Measurements from ENCODE around the gene PAOX. TPM values are rescaled to one million over a fixed set of nuclear protein-coding genes. Genes with fewer than 3 reads are reported as not detected.

PAOX gene
- total and polyA plus RNA-seq, 2 of the 4 experiments (the other 2 are of a cell fraction) = 3.8 to 4.5 TPM

DNA sequence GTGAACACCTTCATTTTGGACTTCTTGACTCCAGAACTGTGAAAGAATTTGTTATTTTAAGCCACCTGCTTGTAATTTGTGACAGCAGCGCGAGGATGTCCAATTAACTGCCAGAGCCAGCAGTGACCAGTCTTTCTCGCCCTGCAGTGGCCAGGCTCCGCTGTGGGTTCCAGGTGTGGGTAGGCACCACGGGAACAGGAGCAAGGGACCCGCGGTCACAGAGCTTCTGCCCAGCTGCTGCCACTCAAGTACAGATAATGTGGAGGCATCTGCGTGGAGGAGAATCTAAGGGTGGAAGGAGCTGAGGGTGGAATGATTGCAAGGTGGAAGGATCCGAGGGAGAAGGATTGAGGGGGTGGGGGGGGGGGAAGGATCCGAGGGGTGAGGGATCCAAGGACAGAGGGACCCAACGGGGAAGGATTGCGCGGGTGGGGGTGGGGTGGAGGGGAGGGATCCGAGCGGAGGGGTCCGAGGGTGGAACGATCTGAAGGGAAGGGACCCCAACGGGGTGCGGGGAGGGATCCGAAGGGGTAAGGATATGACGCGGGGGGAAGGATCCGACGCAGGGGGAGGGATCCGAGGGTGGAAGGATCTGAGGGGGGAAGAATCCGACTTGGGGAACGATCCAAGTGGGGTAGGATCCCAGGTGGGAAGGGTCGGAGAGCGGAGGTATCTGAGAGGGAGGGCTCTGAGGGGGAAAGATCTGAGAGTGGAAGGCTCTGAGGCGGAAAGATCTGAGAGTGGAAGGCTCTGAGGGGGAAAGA lies 45.9 kb upstream of the PAOX start:
- no peak overlapping the region for H3K56ac ChIP-seq (ENCODE audit: extremely low read depth, insufficient read depth, low read length)
- no peak overlapping the region for H3K23ac ChIP-seq (ENCODE audit: low read depth, low read length)
- H2BK120ac ChIP-seq (ENCODE audit: low read depth, low read length) = no peak overlapping the region
- no peak overlapping the region for H3K9ac ChIP-seq (ENCODE audit: low read depth, low read length)
- H3K4ac ChIP-seq (ENCODE audit: low read depth, low read length) = no peak overlapping the region
- no peaks in the 10 kb centered on the region for H3K79me1 ChIP-seq (ENCODE audit: low read depth in 1 of 2, low read length in 2 of 2)
- in situ Hi-C loops (cut with MboI; ENCODE audit: low sequenced_read_pairs) (no loop called here), intact Hi-C loops (cut with micrococcal nuclease) (no loop called here), dilution Hi-C loops (cut with HindIII; ENCODE audit: low sequenced_read_pairs, unreplicated experiment) (no loop called here)
- H3K27ac ChIP-seq (ENCODE audit: insufficient read depth, low read length) = no peak overlapping the region
- no peak overlapping the region for H2AFZ ChIP-seq (replicated peaks; ENCODE audit: low read length, poor library complexity)
- ChIA-PET POLR2A (ENCODE audit: unreplicated experiment) (no interaction called here), CTCF (no interaction called here)
- H2BK5ac ChIP-seq (ENCODE audit: low read depth, low read length, poor library complexity, severe bottlenecking) = no peak overlapping the region
- ATAC-seq (ENCODE audit: low read depth) (no peak), DNase-seq (no peak)
- H4K8ac ChIP-seq (ENCODE audit: low read depth in 2 of 2, low read length in 2 of 2) = no peak overlapping the region
- H3K9me3 ChIP-seq (ENCODE audit: control insufficient read depth, insufficient read depth, low read length) = no peaks in the 10 kb centered on the region; the same call in 1 of the 2 replicates
- H3K4me2 ChIP-seq (ENCODE audit: low read depth, low read length) = no peak overlapping the region
- no peaks in the 10 kb centered on the region for H3K36me3 ChIP-seq (ENCODE audit: control insufficient read depth, insufficient read depth, low read length)
- peaks cover 11% of the 10 kb centered on the region; the same call in 1 of the 2 replicates for H3K4me1 ChIP-seq (ENCODE audit: control insufficient read depth, insufficient read depth, low read length)
- no peak overlapping the region for H2BK15ac ChIP-seq (ENCODE audit: low read depth, low read length)
- no peak overlapping the region for H3K14ac ChIP-seq (replicated peaks; ENCODE audit: low read depth, low read length)
- H2BK20ac ChIP-seq (ENCODE audit: low read depth, low read length) = no peak overlapping the region
- H3K27me3 ChIP-seq (ENCODE audit: control insufficient read depth, insufficient read depth, low read length) = peaks cover 50% of the 10 kb centered on the region
- H2AK5ac ChIP-seq (ENCODE audit: low read depth, low read length) = no peak overlapping the region
- 79% methylated on average over 13 of the region's 30 CpGs; no CpG with 5 or more reads in 1 of the 2 experiments for WGBS, 2 experiments (ENCODE audit: extremely low coverage in 2 of 2, insufficient read length in 1 of 2)
- no peak overlapping the region for H3K4me3 ChIP-seq (ENCODE audit: insufficient read depth, low read depth, low read length)
- 0 out of 2 replicates have a peak, but pooled peaks cover under 1% of the 10 kb centered on the region for H3K9me1 ChIP-seq (ENCODE audit: insufficient read depth, low read length)
- no peak overlapping the region for H4K5ac ChIP-seq (ENCODE audit: low read depth, low read length)
- H3K18ac ChIP-seq (ENCODE audit: low read depth, low read length) = no peak overlapping the region
- TF ChIP-seq POLR2A (IDR thresholded peaks at IDR 0.05; ENCODE audit: low read depth, low read length) (no peak), MAZ (IDR thresholded peaks at IDR 0.05; ENCODE audit: borderline replicate concordance, low read depth, low read length) (no peak), MAFK (IDR thresholded peaks at IDR 0.05; ENCODE audit: low read depth, low read length) (no peak), RCOR1 (IDR thresholded peaks at IDR 0.05; ENCODE audit: insufficient replicate concordance, low read length) (no peak), BHLHE40 (IDR thresholded peaks at IDR 0.05; ENCODE audit: low read depth, low read length) (no peak), FOS (IDR thresholded peaks at IDR 0.05; ENCODE audit: low read depth, low read length) (no peak), MXI1 (IDR thresholded peaks at IDR 0.05; ENCODE audit: borderline replicate concordance, low read depth, low read length) (no peak), RAD21 (IDR thresholded peaks at IDR 0.05; ENCODE audit: low read length) (no peak), SMC3 (IDR thresholded peaks at IDR 0.05; ENCODE audit: low read depth, low read length) (no peak), CEBPB (IDR thresholded peaks at IDR 0.05; ENCODE audit: low read depth, low read length) (no peak), NFE2L2 (IDR thresholded peaks at IDR 0.05; ENCODE audit: low read depth, low read length) (no peak), RFX5 (IDR thresholded peaks at IDR 0.05; ENCODE audit: low read depth, low read length) (no peak), CHD1 (IDR thresholded peaks at IDR 0.05; ENCODE audit: low read depth, low read length) (no peak)
- TF ChIP-seq, protein P1, sequence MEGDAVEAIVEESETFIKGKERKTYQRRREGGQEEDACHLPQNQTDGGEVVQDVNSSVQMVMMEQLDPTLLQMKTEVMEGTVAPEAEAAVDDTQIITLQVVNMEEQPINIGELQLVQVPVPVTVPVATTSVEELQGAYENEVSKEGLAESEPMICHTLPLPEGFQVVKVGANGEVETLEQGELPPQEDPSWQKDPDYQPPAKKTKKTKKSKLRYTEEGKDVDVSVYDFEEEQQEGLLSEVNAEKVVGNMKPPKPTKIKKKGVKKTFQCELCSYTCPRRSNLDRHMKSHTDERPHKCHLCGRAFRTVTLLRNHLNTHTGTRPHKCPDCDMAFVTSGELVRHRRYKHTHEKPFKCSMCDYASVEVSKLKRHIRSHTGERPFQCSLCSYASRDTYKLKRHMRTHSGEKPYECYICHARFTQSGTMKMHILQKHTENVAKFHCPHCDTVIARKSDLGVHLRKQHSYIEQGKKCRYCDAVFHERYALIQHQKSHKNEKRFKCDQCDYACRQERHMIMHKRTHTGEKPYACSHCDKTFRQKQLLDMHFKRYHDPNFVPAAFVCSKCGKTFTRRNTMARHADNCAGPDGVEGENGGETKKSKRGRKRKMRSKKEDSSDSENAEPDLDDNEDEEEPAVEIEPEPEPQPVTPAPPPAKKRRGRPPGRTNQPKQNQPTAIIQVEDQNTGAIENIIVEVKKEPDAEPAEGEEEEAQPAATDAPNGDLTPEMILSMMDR (conservative IDR thresholded peaks at IDR 0.05; ENCODE audit: low read depth, low read length) = no peak
- TF ChIP-seq, protein P2, sequence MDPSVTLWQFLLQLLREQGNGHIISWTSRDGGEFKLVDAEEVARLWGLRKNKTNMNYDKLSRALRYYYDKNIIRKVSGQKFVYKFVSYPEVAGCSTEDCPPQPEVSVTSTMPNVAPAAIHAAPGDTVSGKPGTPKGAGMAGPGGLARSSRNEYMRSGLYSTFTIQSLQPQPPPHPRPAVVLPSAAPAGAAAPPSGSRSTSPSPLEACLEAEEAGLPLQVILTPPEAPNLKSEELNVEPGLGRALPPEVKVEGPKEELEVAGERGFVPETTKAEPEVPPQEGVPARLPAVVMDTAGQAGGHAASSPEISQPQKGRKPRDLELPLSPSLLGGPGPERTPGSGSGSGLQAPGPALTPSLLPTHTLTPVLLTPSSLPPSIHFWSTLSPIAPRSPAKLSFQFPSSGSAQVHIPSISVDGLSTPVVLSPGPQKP (IDR thresholded peaks at IDR 0.05; ENCODE audit: borderline replicate concordance, low read depth, low read length) = no peak
- TF ChIP-seq, protein P3, sequence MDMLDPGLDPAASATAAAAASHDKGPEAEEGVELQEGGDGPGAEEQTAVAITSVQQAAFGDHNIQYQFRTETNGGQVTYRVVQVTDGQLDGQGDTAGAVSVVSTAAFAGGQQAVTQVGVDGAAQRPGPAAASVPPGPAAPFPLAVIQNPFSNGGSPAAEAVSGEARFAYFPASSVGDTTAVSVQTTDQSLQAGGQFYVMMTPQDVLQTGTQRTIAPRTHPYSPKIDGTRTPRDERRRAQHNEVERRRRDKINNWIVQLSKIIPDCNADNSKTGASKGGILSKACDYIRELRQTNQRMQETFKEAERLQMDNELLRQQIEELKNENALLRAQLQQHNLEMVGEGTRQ (IDR thresholded peaks at IDR 0.05; ENCODE audit: low read depth, low read length) = no peak
- H4K20me1 ChIP-seq (ENCODE audit: insufficient read depth, low read length) = no peaks in the 10 kb centered on the region
- H2AK9ac ChIP-seq (replicated peaks; ENCODE audit: low read depth, low read length, poor library complexity) = no peak overlapping the region
- no TSS peak for BruUV-seq (replicated peaks)
- no peak overlapping the region for H4K91ac ChIP-seq (ENCODE audit: insufficient read depth, low read depth, low read length)
